Caco-2 (cell line): ENCODE measurements around the gene RARRES1. TPM values are rescaled to one million over a fixed set of nuclear protein-coding genes. Genes with fewer than 3 reads are reported as not detected.

Experiments
- BruUV-seq: library from RNA; stranded (reverse); fragments of 400-500 nt; replicated peaks from 2 replicates; lab custom pipeline; 2021; lab: Mats Ljungman, UMichigan
- CTCF ChIA-PET: fragments of 300-600 bp; sonication (Branson Sonifier 250); formaldehyde crosslinking; loops from one replicate; lab custom pipeline; 2022; ENCODE audit warnings: antibody characterized with exemption; lab: Charles Lee
- POLR2A ChIA-PET: fragments of 300-600 bp; sonication (Branson Sonifier 250); formaldehyde crosslinking; loops from one replicate; lab custom pipeline; 2022; ENCODE audit warnings: antibody characterized with exemption; lab: Charles Lee
- DNase-seq, 2 experiments: peaks; one replicate each; pipeline versions ENCODE4 v3.0.0 to v3.0.0-alpha.2; 2020 to 2022
- H3K27me3 ChIP-seq: replicated peaks from 2 replicates; pipeline ENCODE4 v1.6.0; 2011; ENCODE audit warnings: low read length; ENCODE audit not compliant: control insufficient read depth, insufficient read depth
- H3K36me3 ChIP-seq: 2 replicates; pipeline ENCODE4 v1.5.1; 2011; ENCODE audit warnings: low read length; ENCODE audit not compliant: control insufficient read depth, insufficient read depth
- H3K4me1 ChIP-seq: fragments of 250-450 bp; sonication (Bioruptor Pico); 2 replicates; pipeline ENCODE4 v1.5.1; 2020; ENCODE audit warnings: mild to moderate bottlenecking
- H3K4me3 ChIP-seq: 2 replicates; pipeline ENCODE4 v1.5.1; 2011; ENCODE audit warnings: low read depth, mild to moderate bottlenecking, control low read depth, low read length
- H3K9me3 ChIP-seq: fragments of 250-450 bp; sonication (Bioruptor Pico); 2 replicates; pipeline ENCODE4 v1.5.1; 2020; ENCODE audit warnings: mild to moderate bottlenecking, moderate library complexity
- H3K27ac Mint-ChIP-seq: one replicate; pipeline ENCODE4 v1.8.0; 2022; ENCODE audit warnings: mixed read lengths; ENCODE audit not compliant: unreplicated experiment
- H3K27me3 Mint-ChIP-seq: one replicate; pipeline ENCODE4 v1.8.0; 2022; ENCODE audit warnings: mixed read lengths; ENCODE audit not compliant: insufficient read depth, unreplicated experiment
- H3K36me3 Mint-ChIP-seq: one replicate; pipeline ENCODE4 v1.8.0; 2022; ENCODE audit warnings: mild to moderate bottlenecking, mixed read lengths; ENCODE audit not compliant: insufficient read depth, unreplicated experiment
- H3K4me1 Mint-ChIP-seq: one replicate; pipeline ENCODE4 v1.8.0; 2022; ENCODE audit warnings: low read depth, mixed read lengths; ENCODE audit not compliant: unreplicated experiment
- H3K4me3 Mint-ChIP-seq: one replicate; pipeline ENCODE4 v1.8.0; 2022; ENCODE audit warnings: mild to moderate bottlenecking, moderate library complexity, mixed read lengths; ENCODE audit not compliant: unreplicated experiment
- H3K9me3 Mint-ChIP-seq: one replicate; pipeline ENCODE4 v1.8.0; 2022; ENCODE audit warnings: mixed read lengths; ENCODE audit not compliant: unreplicated experiment
- CTCF ChIP-seq, 2 experiments: fragments of 200-600 bp in 1 of 2; IDR thresholded peaks; 1 replicate in 1 of 2; 2 replicates in 1 of 2; pipeline versions ENCODE4 v1.5.1 to v1.8.0; 2011 to 2022; ENCODE audit warnings: antibody characterized with exemption in 1 of 2, control low read depth in 1 of 2, inconsistent platforms in 1 of 2, low read depth in 1 of 2, low read length in 1 of 2, mild to moderate bottlenecking in 1 of 2, moderate library complexity in 1 of 2; ENCODE audit not compliant: insufficient read depth in 1 of 2, severe bottlenecking in 1 of 2, unreplicated experiment in 1 of 2
- intact Hi-C: fragments of 100-400 bp; cut with micrococcal nuclease; formaldehyde crosslinking; loops from one replicate; pipeline ENCODE4 v1.10.0; 2022; ENCODE audit not compliant: unreplicated experiment
- total RNA-seq: library from RNA; stranded (reverse); gene quantifications from 2 replicates; pipeline ENCODE4 v1.2.3, GENCODE V29; 2022

The RARRES1 gene
- total RNA-seq, 1 experiment from 2014 or later: 9.0 TPM

DNA sequence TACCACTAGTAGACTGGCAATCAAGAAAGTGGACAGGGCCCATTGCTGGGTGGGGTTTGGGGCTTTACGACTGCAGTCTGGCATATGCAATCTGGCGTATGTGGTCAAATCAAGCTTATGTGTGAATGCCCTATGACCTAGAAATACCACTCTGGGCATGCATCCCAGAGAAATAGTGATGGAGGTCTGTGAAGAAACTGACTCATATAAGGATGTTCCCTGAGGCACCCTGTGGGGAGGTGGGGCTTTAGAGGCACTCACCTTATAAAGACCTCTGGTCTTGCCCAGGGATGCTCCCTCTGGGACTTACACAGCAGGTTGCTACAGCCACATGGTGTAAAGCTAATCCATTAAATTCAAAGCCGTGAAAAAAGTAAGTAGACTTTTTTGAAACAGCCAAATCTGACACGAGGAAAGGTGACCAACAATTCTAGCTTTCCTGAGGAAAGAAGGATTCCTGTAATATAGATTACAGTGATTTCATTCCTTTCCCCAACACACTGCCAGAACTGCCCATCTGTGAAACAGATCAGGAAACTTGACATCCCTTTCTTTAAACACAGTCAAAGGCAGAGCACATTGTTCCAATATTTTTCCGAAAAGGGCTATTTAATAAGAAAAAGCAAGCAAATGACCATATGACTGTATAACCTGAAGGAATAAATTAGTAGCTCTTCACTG is 13.6 kb downstream of the RARRES1 start:
- DNase-seq: no peak
- H3K9me3 Mint-ChIP-seq: no peaks in the 10 kb centered on the region
- Histone ChIP-seq H3K4me1 (no peaks in the 10 kb centered on the region), H3K36me3 (no peaks in the 10 kb centered on the region), H3K4me3 (no peak overlapping the region), H3K27me3 (no peaks in the 10 kb centered on the region), H3K9me3 (no peaks in the 10 kb centered on the region)
- intact Hi-C loops: no loop called here
- TF ChIP-seq CTCF (IDR thresholded peaks at IDR 0.05; ENCODE audit: insufficient read depth in 1 of 2, low read depth in 1 of 2, low read length in 1 of 2, severe bottlenecking in 1 of 2, unreplicated experiment in 1 of 2): no peak
- BruUV-seq: no TSS peak
- no peaks in the 10 kb centered on the region for H3K27me3 Mint-ChIP-seq
- no peaks in the 10 kb centered on the region for H3K36me3 Mint-ChIP-seq
- H3K4me1 Mint-ChIP-seq: no peaks in the 10 kb centered on the region
- POLR2A ChIA-PET: no interaction called here
- CTCF ChIA-PET: no interaction called here
- no peak overlapping the region for H3K4me3 Mint-ChIP-seq
- H3K27ac Mint-ChIP-seq: no peak overlapping the region

DNA sequence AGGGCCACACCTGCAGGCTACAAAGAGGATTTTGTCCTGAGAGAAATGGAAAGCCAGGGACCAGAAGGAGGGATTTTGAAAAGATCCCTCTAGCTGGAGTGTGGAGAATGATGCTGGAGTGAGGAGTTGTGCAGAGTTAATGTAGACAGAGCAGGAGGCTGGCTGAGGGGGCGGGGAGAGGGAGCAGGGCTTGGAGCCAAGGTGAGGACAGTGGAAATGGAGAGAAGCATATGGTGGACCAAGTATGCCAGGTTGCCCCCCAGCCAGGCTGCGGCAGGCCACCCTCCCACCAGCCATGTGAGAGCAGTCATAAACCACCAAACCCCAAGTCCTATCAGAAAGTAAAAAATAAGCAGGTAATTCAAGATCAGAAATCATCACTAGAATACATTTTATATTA is 14.7 kb downstream of the RARRES1 start:
- Mint-ChIP-seq H3K27ac (no peak overlapping the region), H3K27me3 (no peaks in the 10 kb centered on the region)

GRCh38 chr3:158713094-158713499 is 19.2 kb downstream of the RARRES1 start:
- Histone ChIP-seq H3K4me1 (no peaks in the 10 kb centered on the region), H3K27me3 (no peaks in the 10 kb centered on the region), H3K4me3 (no peak overlapping the region), H3K9me3 (no peaks in the 10 kb centered on the region), H3K36me3 (no peaks in the 10 kb centered on the region)
- POLR2A ChIA-PET: no interaction called here
- Mint-ChIP-seq H3K4me3 (no peak overlapping the region), H3K27me3 (no peaks in the 10 kb centered on the region), H3K4me1 (no peaks in the 10 kb centered on the region), H3K36me3 (peaks cover 22% of the 10 kb centered on the region), H3K27ac (no peak overlapping the region), H3K9me3 (no peaks in the 10 kb centered on the region)
- intact Hi-C loops: no loop called here
- no TSS peak for BruUV-seq
- DNase-seq: no peak
- CTCF ChIA-PET: no interaction called here
- no peak for TF ChIP-seq CTCF (IDR thresholded peaks at IDR 0.05; ENCODE audit: insufficient read depth in 1 of 2, low read depth in 1 of 2, low read length in 1 of 2, severe bottlenecking in 1 of 2, unreplicated experiment in 1 of 2)

More for the DNA sequence above, 14.7 kb downstream of the RARRES1 start:
- Mint-ChIP-seq H3K9me3 (no peaks in the 10 kb centered on the region), H3K4me1 (no peaks in the 10 kb centered on the region), H3K36me3 (no peaks in the 10 kb centered on the region), H3K4me3 (no peak overlapping the region)
- ChIA-PET POLR2A (no interaction called here), CTCF (no interaction called here)
- DNase-seq: no peak
- no peaks in the 10 kb centered on the region for H3K27me3 ChIP-seq
- intact Hi-C loops: no loop called here
- H3K4me1 ChIP-seq: no peaks in the 10 kb centered on the region
- no peaks in the 10 kb centered on the region for H3K9me3 ChIP-seq
- no peaks in the 10 kb centered on the region for H3K36me3 ChIP-seq
- TF ChIP-seq CTCF (IDR thresholded peaks at IDR 0.05; ENCODE audit: insufficient read depth in 1 of 2, low read depth in 1 of 2, low read length in 1 of 2, severe bottlenecking in 1 of 2, unreplicated experiment in 1 of 2): no peak
- no TSS peak for BruUV-seq
- no peak overlapping the region for H3K4me3 ChIP-seq
